Endothelial cell of umbilical vein (primary cell): ENCODE data around the gene MYO16.

Source experiments
- EZH2 ChIP-seq: IDR thresholded peaks from 2 replicates; pipeline ENCODE4 v1.6.1; 2012; ENCODE audit warnings: borderline replicate concordance, low read depth, mild to moderate bottlenecking, moderate library complexity, low read length, inconsistent platforms; ENCODE audit not compliant: severe bottlenecking
- POLR2A ChIP-seq: IDR thresholded peaks from 2 replicates; pipeline ENCODE4 v1.6.1; 2012; ENCODE audit warnings: low read depth, mild to moderate bottlenecking, control low read depth, low read length
- TF ChIP-seq, protein P1 (sequence below), 2 donors: IDR thresholded peaks; 1 replicate in 1 of 2; 2 replicates in 1 of 2; pipeline ENCODE4 v1.5.1; 2011; ENCODE audit warnings: low read length in 2 of 2, mild to moderate bottlenecking in 2 of 2, moderate library complexity in 2 of 2, control low read depth in 1 of 2, inconsistent platforms in 1 of 2, low read depth in 1 of 2; ENCODE audit not compliant: insufficient read depth in 1 of 2; ENCODE audit errors: extremely low read depth in 1 of 2
- TF ChIP-seq, protein P2 (sequence below): IDR thresholded peaks from 2 replicates; pipeline ENCODE4 v1.6.1; 2011; ENCODE audit not compliant: insufficient read depth, insufficient read length

DNA sequence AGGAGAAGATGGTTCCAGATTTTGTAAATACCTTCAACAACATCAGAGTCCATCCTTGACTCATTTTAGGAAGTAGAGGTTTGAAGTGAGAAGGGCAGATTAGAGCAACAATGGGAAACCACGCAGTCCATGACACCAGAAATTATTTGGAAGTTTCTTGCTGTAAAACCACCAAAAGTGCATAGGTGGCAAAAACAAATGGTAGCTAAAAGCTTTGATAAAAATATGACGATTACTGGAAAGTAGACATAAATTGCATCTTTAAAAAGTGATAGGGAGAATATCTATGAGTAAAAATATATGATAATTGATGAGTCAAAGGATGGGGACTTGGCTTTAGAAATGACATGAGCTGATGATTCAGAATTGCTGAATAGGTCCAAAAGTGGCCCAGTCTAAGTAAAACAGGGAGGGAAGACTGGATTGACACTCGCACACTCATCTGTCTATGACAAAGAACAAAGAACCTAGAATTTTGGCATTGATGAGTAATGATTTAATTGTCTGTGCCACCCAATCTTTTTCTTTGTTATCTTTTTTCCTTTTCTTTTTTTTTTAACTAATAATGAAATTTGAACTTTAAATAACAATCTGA is 472.2 kb downstream of the MYO16 start:
- TF ChIP-seq POLR2A (no peak), EZH2 (no peak)
- TF ChIP-seq, protein P1, sequence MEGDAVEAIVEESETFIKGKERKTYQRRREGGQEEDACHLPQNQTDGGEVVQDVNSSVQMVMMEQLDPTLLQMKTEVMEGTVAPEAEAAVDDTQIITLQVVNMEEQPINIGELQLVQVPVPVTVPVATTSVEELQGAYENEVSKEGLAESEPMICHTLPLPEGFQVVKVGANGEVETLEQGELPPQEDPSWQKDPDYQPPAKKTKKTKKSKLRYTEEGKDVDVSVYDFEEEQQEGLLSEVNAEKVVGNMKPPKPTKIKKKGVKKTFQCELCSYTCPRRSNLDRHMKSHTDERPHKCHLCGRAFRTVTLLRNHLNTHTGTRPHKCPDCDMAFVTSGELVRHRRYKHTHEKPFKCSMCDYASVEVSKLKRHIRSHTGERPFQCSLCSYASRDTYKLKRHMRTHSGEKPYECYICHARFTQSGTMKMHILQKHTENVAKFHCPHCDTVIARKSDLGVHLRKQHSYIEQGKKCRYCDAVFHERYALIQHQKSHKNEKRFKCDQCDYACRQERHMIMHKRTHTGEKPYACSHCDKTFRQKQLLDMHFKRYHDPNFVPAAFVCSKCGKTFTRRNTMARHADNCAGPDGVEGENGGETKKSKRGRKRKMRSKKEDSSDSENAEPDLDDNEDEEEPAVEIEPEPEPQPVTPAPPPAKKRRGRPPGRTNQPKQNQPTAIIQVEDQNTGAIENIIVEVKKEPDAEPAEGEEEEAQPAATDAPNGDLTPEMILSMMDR (IDR thresholded peaks at IDR 0.05; ENCODE audit: extremely low read depth in 1 of 2, insufficient read depth in 1 of 2, low read depth in 1 of 2, low read length in 2 of 2): no peak
- TF ChIP-seq, protein P2, sequence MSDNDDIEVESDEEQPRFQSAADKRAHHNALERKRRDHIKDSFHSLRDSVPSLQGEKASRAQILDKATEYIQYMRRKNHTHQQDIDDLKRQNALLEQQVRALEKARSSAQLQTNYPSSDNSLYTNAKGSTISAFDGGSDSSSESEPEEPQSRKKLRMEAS: no peak
